Fibroblast of lung (primary cell): ENCODE results near the gene MNAT1. TPM values are rescaled to one million over a fixed set of nuclear protein-coding genes. Genes with fewer than 3 reads are reported as not detected.

Experiments
- DNase-seq, 2 donors: peaks; one replicate each; pipeline versions ENCODE4 v3.0.0 to v3.0.0-alpha.2; 2010; ENCODE audit warnings: low read depth in 2 of 2
- H2AFZ ChIP-seq: 2 replicates; pipeline ENCODE4 v1.5.1; 2012; ENCODE audit warnings: low read length, control low read depth, inconsistent platforms
- H3K27ac ChIP-seq: 2 replicates; pipeline ENCODE4 v1.5.1; 2011; ENCODE audit warnings: low read length, control low read depth; ENCODE audit not compliant: insufficient read depth
- H3K27me3 ChIP-seq: 2 replicates; pipeline ENCODE4 v1.5.1; 2011; ENCODE audit warnings: mild to moderate bottlenecking, low read length; ENCODE audit not compliant: control insufficient read depth, insufficient read depth
- H3K36me3 ChIP-seq: 2 replicates; pipeline ENCODE4 v1.5.1; 2011; ENCODE audit warnings: low read length; ENCODE audit not compliant: control insufficient read depth, insufficient read depth
- H3K4me1 ChIP-seq: 2 replicates; pipeline ENCODE4 v1.5.1; 2011; ENCODE audit warnings: low read length; ENCODE audit not compliant: control insufficient read depth, insufficient read depth; ENCODE audit errors: extremely low read depth
- H3K4me2 ChIP-seq: 2 replicates; pipeline ENCODE4 v1.5.1; 2011; ENCODE audit warnings: low read length, control low read depth; ENCODE audit not compliant: insufficient read depth; ENCODE audit errors: extremely low read depth
- H3K4me3 ChIP-seq, 4 experiments: fragments of 200-600 bp in 1 of 4; sonication (generic) in 1 of 4; replicated peaks in 1 of 4; 2 replicates each; pipeline ENCODE4 v1.5.1; 2011 to 2016; ENCODE audit warnings: low read length in 4 of 4, low read depth in 3 of 4, mild to moderate bottlenecking in 3 of 4, control low read depth in 2 of 4, inconsistent platforms in 1 of 4, mixed read lengths in 1 of 4; ENCODE audit not compliant: insufficient read depth in 1 of 4; ENCODE audit errors: control extremely low read depth in 1 of 4
- H3K79me2 ChIP-seq: 2 replicates; pipeline ENCODE4 v1.5.1; 2012; ENCODE audit warnings: mild to moderate bottlenecking, low read length, inconsistent platforms; ENCODE audit not compliant: control insufficient read depth, insufficient read depth
- H3K9ac ChIP-seq: 2 replicates; pipeline ENCODE4 v1.5.1; 2011; ENCODE audit warnings: mild to moderate bottlenecking, low read length, control low read depth; ENCODE audit not compliant: insufficient read depth
- H3K9me3 ChIP-seq: 2 replicates; pipeline ENCODE4 v1.5.1; 2012; ENCODE audit warnings: low read depth, low read length; ENCODE audit not compliant: control insufficient read depth, insufficient read depth
- H4K20me1 ChIP-seq: 2 replicates; pipeline ENCODE4 v1.5.1; 2011; ENCODE audit warnings: low read length; ENCODE audit not compliant: control insufficient read depth, insufficient read depth; ENCODE audit errors: extremely low read depth
- EZH2 ChIP-seq: IDR thresholded peaks from 2 replicates; pipeline ENCODE4 v1.5.1; 2012; ENCODE audit warnings: low read length, control low read depth, mild to moderate bottlenecking; ENCODE audit errors: missing control alignments
- polyA plus RNA-seq, 2 donors: library from polyadenylated mRNA; depleted of rRNA in 1 of 2; stranded (reverse) in 1 of 2; unstranded in 1 of 2; fragments of >200 nt; gene quantifications; 2 replicates each; pipeline ENCODE4 v1.2.1, GENCODE V29; 2011 to 2012; ENCODE audit warnings: missing spikeins in 1 of 2
- total RNA-seq: library from RNA; depleted of rRNA; stranded (reverse); fragments of >200 nt; gene quantifications from 2 replicates; pipeline ENCODE4 v1.2.1, GENCODE V29; 2014
- TF ChIP-seq, protein P1 (sequence below), 2 donors: IDR thresholded peaks in 1 of 2; conservative IDR thresholded peaks in 1 of 2; 1 replicate in 1 of 2; 2 replicates in 1 of 2; pipeline ENCODE4 v1.5.1; 2011 to 2012; ENCODE audit warnings: low read length in 2 of 2, control low read depth in 1 of 2, inconsistent platforms in 1 of 2, low read depth in 1 of 2, mild to moderate bottlenecking in 1 of 2

The MNAT1 gene
- total and polyA plus RNA-seq, 2 donors (not counting 1 experiment from before 2014, with no cell fraction given), result 48.2 to 58.5 TPM

DNA sequence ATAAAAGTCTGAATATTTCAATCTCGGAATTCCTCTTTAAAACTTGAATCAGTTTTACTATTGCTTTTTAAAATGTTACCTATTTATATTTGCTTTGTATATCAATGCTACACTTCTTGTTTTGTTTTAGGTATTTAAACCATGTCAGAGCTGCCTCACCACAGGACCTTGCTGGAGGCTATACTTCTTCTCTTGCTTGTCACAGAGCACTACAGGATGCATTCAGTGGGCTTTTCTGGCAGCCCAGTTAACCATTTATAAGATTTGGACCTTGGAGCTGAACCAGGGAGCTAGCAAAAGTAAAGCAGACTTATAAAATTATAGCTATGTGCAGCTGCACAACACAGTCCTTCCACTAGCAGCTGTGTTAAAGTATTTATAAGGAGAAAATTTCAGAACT lies 233.5 kb downstream of the MNAT1 start:
- H3K9ac ChIP-seq, result no peak overlapping the region
- TF ChIP-seq EZH2, result no peak
- TF ChIP-seq, protein P1, sequence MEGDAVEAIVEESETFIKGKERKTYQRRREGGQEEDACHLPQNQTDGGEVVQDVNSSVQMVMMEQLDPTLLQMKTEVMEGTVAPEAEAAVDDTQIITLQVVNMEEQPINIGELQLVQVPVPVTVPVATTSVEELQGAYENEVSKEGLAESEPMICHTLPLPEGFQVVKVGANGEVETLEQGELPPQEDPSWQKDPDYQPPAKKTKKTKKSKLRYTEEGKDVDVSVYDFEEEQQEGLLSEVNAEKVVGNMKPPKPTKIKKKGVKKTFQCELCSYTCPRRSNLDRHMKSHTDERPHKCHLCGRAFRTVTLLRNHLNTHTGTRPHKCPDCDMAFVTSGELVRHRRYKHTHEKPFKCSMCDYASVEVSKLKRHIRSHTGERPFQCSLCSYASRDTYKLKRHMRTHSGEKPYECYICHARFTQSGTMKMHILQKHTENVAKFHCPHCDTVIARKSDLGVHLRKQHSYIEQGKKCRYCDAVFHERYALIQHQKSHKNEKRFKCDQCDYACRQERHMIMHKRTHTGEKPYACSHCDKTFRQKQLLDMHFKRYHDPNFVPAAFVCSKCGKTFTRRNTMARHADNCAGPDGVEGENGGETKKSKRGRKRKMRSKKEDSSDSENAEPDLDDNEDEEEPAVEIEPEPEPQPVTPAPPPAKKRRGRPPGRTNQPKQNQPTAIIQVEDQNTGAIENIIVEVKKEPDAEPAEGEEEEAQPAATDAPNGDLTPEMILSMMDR (conservative IDR thresholded peaks at IDR 0.05 in 1 of 2, IDR thresholded peaks at IDR 0.05 in 1 of 2; ENCODE audit: low read depth in 1 of 2, low read length in 2 of 2), result no peak
- H3K9me3 ChIP-seq, result no peaks in the 10 kb centered on the region
- DNase-seq, result no peak
- H3K79me2 ChIP-seq, result no peaks in the 10 kb centered on the region
- no peaks in the 10 kb centered on the region for H3K36me3 ChIP-seq
- no peak overlapping the region for H2AFZ ChIP-seq
- H3K4me2 ChIP-seq, result no peak overlapping the region
- no peak overlapping the region for H3K27ac ChIP-seq
- no peaks in the 10 kb centered on the region for H3K4me1 ChIP-seq
- H4K20me1 ChIP-seq, result no peaks in the 10 kb centered on the region
- no peaks in the 10 kb centered on the region for H3K27me3 ChIP-seq
- no peak overlapping the region for H3K4me3 ChIP-seq

DNA sequence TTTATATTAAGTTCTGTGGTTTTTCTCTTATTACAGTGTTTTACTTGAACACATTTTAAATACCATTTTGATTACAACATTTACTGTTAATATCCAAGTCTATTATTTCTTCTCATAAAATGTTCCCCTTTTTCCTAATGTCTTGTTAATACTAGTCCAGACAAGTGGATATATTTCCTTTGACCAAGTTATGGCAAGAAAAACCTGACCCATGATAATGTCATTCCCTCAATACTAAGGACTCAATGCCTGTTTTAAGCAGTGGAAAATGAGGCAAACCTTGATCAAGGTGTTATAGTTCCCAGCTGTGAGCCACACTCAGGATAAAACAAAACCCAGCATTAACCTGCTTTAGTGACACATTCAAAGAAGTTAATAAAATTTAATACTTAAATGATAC lies 234.1 kb downstream of the MNAT1 start:
- H3K4me3 ChIP-seq, result no peak overlapping the region
- TF ChIP-seq, protein P1 (conservative IDR thresholded peaks at IDR 0.05 in 1 of 2, IDR thresholded peaks at IDR 0.05 in 1 of 2; ENCODE audit: low read depth in 1 of 2, low read length in 2 of 2), result no peak
- no peak for TF ChIP-seq EZH2
- H3K27ac ChIP-seq, result no peak overlapping the region
- H3K4me2 ChIP-seq, result no peak overlapping the region
- no peak overlapping the region for H2AFZ ChIP-seq
- no peaks in the 10 kb centered on the region for H4K20me1 ChIP-seq
- no peaks in the 10 kb centered on the region for H3K4me1 ChIP-seq
- H3K9me3 ChIP-seq, result no peaks in the 10 kb centered on the region
- no peak for DNase-seq
- no peaks in the 10 kb centered on the region for H3K79me2 ChIP-seq
- no peaks in the 10 kb centered on the region for H3K27me3 ChIP-seq
- no peak overlapping the region for H3K9ac ChIP-seq
- no peaks in the 10 kb centered on the region for H3K36me3 ChIP-seq

DNA sequence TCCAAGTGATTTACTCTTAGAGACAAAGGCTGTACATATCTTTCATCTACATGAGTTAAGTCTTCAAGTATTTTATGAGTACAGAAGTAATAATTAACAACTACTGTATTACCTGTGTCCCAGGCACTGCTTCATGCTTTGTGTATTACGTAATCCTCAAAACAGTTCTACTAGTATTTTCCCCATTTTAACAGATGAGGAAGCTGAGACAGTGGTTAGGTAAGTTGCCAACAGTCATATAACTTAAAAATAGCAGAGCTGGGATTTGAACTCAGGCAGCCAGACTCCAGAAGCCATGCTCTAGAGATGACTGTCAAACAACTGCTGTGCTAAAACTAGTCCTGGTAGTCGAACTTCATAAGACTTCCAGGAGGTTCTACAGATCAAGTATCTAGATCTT lies 235.6 kb downstream of the MNAT1 start:
- Histone ChIP-seq H3K27me3 (no peaks in the 10 kb centered on the region), H3K4me1 (no peaks in the 10 kb centered on the region), H3K79me2 (no peaks in the 10 kb centered on the region), H3K4me3 (no peak overlapping the region), H3K27ac (no peak overlapping the region), H3K9ac (no peak overlapping the region), H2AFZ (no peak overlapping the region), H3K9me3 (no peaks in the 10 kb centered on the region), H3K36me3 (no peaks in the 10 kb centered on the region), H3K4me2 (no peak overlapping the region), H4K20me1 (no peaks in the 10 kb centered on the region)
- no peak for DNase-seq
- TF ChIP-seq, protein P1 (conservative IDR thresholded peaks at IDR 0.05 in 1 of 2, IDR thresholded peaks at IDR 0.05 in 1 of 2; ENCODE audit: low read depth in 1 of 2, low read length in 2 of 2), result no peak
- TF ChIP-seq EZH2, result no peak
